Measurements from ENCODE around the gene SAA1. TPM values are rescaled to one million over a fixed set of nuclear protein-coding genes. Genes with fewer than 3 reads are reported as not detected.

The SAA1 gene
- total RNA-seq, 1 experiment from 2014 or later = 0.40 TPM

DNA sequence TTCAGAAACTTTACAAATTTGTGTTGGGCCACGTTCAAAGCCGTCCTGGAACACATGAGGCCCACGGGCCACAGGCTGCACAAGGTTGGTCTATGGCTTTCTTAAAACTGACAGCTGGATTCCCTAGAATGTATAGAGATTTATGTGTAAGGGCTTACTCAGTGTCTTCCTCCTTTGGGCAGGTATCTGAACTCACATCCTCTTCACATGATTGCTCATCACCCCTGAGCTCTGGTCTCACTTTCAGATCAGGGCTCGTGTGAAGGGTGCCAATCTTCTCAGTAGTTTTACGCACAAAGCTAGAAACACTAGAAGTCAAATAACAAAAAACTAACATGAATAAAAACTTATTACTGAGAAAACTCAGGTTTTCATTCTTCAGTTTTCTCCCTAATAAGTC is 28.8 kb downstream of the SAA1 start:
- peak; percentile 62 for DNase-seq (ENCODE audit: low read depth, low spot score)
- in situ Hi-C loops (cut with HindIII; ENCODE audit: low pct_unique_long_range_greater_than_20kb, low sequenced_read_pairs) = no loop called here

DNA sequence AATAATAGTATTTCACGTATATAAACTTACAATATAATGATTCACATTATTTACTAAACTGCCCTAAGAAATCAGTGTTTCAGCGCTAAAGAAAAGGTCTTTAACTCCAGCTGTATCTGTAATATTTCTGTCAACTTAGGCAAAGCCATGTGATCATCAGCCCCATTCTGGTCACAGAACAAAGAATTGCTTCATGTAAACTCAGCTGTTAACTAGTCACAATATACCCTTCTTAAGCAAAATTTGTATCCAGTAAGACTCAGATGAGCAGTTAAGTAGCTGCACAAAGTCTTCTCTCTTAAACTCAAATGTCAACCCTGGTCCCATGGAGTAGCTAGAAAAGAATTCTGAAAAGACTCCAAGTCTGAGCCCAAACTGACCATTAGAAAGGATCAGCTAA is 29.3 kb downstream of the SAA1 start:
- in situ Hi-C loops (cut with HindIII; ENCODE audit: low pct_unique_long_range_greater_than_20kb, low sequenced_read_pairs) = no loop called here
- peak; percentile 95 for DNase-seq (ENCODE audit: low read depth, low spot score)

DNA sequence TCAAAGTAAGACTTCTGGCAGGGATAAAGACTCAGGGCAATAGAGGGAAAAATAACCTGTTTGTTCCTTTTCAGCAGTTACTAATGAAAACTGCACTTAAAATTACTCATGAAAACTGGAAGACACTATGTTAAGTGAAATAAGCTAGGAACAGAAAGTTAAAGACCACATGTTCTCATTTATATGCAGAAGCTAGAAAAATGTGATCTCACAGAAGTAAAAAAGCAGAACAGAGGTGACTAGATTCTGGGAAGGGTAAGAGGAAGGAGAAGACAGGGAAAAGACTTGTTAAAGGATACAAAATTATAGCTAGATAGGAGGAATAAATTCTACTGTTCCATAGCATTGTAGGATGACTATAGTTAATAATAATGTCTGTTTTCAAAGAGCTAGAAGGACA is 33.7 kb downstream of the SAA1 start:
- DNase-seq (ENCODE audit: low read depth, low spot score) = no peak
- in situ Hi-C loops (cut with HindIII; ENCODE audit: low pct_unique_long_range_greater_than_20kb, low sequenced_read_pairs) = no loop called here

DNA sequence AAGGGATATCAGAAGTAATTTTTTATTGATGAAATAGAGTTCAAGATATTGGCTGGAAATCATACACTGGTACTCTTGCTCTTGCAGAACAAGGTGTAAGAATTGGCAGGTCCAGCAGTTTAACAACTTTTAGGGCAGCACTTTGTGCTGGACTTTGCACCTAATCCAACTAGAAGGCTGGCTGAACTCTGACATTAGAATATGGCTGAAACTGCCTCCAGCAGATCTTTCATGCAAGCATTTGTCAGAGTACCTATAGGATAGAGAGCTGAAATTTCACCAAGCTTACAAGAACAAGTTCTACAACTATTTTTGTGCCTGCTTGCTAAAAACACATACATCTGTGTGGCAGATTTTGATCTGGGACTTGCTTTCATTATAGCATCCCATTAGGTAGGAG is 38.7 kb downstream of the SAA1 start:
- in situ Hi-C loops (cut with HindIII; ENCODE audit: low pct_unique_long_range_greater_than_20kb, low sequenced_read_pairs) = no loop called here
- DNase-seq (ENCODE audit: low read depth, low spot score) = no peak

DNA sequence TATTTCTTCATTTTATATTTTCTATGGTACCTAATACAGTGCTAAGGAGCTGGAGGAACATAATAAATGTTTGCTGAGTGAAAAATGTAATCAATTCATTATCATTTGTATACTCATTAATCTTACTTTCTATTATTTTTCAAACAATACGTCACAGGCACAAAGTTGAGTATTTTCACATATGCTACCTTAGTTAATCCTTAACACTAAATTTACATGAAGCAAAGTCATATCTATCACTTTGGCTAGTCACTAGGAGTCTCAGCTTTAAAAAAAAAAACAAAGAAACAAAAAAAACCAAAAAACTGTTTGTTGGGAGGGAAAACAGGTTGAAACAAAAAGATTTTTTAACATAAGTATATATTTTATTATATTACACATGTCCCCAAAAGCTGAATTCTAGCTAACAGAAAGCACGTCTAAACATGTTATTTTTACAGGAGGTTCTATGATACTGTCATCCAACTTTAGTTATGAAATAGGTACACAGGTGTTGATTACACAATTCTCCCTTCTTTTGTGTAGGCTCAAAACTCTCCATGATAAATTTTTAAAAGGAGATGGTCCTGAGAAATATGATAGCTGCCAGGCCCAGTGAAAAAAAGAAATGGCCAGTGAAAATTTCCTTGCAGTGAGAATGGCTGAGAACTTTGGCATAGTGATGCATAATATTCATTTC is 41.5 kb downstream of the SAA1 start:
- no peak for DNase-seq (ENCODE audit: low read depth, low spot score)
- in situ Hi-C loops (cut with HindIII; ENCODE audit: low pct_unique_long_range_greater_than_20kb, low sequenced_read_pairs) = no loop called here

DNA sequence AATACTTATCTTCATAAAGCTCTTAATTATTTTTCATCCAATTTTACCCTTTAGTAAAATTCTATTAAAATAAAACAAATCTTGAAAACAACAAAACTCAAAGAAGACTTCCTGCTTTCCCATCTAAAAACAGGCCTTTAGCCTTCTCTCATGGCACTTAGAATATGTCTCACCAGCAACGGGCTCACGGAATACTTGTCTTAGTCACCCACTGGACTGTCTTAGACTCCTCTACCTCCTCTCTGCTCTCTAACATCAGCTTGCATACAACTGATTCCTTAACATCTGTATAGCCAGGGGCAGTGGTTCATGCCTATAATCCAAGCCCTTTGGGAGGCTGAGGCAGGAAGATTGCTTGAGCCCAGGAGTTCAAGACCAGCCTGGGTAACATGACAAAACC is 42.2 kb downstream of the SAA1 start:
- no peak for DNase-seq (ENCODE audit: low read depth, low spot score)
- in situ Hi-C loops (cut with HindIII; ENCODE audit: low pct_unique_long_range_greater_than_20kb, low sequenced_read_pairs) = no loop called here

DNA sequence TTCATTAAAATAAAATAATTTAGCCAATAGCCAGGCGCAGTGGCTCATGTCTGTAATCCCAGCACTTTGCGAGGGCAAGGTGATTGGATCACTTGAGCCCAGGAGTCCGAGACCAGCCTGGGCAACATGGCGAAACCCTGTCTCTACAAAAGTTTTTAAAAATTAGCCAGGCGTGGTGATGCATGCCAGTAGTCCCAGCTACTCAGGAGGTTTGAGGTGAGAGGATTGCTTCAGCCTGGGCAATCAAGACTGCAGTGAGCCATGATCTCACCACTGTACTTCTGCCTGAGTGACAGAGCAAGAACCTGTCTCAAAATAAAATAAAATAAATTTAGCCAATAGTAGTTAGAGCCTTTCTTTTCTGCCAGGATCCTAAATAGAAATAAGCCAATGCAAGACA is 43.6 kb downstream of the SAA1 start:
- DNase-seq (ENCODE audit: low read depth, low spot score) = no peak
- in situ Hi-C loops (cut with HindIII; ENCODE audit: low pct_unique_long_range_greater_than_20kb, low sequenced_read_pairs) = no loop called here

DNA sequence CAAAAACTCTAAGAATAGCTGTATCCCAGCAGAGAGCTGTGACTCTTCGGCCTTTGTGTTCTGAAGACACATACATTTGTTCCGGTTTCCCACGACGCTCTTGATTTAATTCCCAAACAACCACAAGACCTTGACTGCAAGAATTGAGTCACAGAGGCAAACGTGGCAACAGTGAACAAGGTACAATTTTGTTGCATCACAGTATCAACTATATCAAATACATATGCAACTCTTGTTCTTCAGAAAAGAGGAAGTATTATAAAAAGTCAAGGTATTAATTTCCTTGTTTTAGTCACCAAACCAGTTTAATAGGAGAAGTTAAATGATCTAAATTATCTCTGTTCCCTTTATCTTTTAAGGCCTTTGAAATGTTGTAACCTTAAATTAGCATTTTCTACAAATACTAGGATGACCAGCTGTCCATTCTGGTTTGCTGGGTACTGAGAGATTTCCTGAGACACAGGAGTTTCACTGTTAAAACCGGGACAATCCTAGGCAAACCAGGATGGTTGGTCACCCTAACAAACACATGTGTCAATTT is 44.8 kb downstream of the SAA1 start:
- in situ Hi-C loops (cut with HindIII; ENCODE audit: low pct_unique_long_range_greater_than_20kb, low sequenced_read_pairs) = no loop called here
- DNase-seq (ENCODE audit: low read depth, low spot score) = no peak

DNA sequence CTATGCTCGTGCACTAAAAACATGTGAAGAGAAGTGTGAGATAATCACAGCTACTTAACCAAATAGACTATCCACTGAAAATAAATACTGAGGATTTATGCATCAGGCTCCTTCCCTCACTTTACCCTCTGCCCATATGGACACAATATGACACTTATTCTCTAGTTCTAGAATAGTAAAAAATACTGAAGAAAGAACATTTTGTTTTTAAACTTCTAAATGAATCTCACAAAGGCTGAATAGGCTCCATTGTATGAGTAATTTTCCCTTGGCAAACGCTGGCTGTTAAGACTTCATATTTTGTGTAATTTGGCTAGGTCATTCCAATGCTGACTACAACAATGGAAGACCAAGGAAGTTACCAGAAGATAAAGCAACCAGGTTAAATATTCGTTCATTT is 45.9 kb downstream of the SAA1 start:
- in situ Hi-C loops (cut with HindIII; ENCODE audit: low pct_unique_long_range_greater_than_20kb, low sequenced_read_pairs) = no loop called here
- DNase-seq (ENCODE audit: low read depth, low spot score) = peak; percentile 89

DNA sequence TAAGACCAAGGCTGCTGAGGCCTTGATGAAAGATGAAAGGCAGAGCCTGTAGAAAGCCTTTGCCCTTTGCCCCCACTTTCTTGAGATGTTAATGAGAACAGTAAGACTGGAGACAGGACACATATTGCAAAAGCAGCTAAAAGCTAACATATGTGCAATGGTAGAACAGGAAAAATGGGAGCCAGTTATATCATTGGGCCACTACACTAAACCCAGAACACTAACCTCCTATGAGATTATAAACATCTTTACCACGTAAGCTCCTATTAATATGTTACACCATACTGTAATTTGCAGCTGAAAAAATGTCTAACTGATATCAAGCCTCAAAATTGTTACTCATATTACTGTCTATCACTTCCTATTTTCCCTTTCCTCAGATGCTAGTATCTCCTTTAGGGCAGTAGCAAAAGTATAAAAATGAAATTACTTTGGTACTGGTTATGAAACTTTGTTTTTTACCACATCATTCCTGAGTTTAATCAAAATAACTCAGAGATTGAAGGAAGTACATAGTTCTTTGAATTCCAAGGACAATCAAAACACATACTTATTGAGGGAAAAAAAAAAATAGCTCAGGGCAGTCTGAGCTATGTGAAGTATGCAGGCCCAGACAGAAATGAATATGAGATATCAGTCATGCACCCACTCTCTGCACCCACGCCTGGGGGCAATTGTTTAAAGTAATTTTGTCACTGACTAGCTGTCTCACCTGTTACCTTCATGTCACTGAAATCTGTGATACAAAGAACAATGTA is 46.8 kb downstream of the SAA1 start:
- in situ Hi-C loops (cut with HindIII; ENCODE audit: low pct_unique_long_range_greater_than_20kb, low sequenced_read_pairs) = no loop called here
- DNase-seq (ENCODE audit: low read depth, low spot score) = peak; percentile 74

DNA sequence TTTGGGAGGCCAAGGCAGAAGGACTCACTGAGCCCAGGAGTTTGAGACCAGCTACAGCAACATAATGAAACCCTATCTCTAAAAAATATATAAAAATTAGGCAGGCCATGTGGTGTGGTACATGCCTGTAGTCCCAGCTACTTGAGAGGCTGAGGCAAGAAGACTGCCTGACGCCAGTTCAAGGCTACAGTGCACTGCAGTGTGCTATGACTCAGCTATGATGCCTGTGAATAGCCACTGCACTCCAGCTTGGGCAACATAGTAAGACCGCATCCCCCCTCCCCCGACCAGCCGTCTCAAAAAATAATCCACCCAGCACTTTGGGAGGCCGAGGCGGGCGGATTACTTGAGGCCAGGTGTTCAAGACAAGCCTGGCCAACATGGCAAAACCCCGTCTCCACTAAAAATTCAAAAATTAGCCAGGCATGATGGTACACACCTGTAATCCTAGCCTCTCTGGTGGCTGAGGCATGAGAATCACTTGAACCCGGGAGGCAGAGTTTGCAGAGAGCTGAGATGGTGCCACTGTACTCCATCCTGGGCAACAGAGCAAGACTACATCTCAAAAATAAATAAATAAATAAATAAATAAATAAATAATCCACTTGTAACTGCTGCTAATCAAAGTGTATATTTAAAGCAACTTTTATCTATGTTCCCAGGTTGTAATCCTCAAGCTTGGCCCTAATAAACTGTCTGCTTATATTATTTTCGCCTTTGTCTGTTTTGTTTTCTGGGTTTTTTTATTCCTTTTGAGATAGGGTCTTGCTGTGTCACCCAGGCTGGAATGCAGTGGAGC is 48.1 kb downstream of the SAA1 start:
- in situ Hi-C loops (cut with HindIII; ENCODE audit: low pct_unique_long_range_greater_than_20kb, low sequenced_read_pairs) = no loop called here
- no peak for DNase-seq (ENCODE audit: low read depth, low spot score)

DNA sequence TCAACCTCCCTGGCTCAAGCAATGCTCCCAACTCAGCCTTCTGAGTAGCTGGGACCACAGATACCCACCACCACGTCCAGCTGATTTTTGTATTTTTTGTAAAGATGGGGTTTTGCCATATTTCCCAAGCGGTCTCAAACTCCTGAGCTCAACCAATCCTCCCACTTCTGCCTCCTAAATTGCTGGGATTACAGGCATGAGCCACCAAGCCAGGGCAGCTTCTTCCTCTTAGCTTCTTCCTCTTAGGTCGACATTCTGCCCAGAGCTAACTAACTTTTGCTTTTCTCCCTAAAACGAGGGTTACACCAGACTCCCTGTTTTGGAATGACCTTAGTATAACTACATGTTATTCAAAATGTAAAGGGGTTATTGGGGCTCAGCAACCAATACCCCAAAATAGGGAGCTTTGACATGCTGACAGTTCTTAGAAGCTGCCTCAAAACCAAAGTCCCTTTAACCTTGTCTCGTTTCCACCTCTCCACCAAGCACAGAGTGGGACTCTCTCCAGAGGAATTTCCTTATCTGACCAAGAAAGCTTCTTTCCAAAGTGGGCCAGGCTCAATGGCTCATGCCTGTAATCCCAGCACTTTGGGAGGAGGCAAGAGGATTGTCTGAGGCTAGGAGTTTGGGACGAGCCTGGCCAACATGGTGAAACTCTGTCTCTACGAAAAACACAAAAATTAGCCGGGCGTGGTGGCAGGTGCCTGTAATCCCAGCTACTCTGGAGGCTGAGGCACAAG is 48.9 kb downstream of the SAA1 start:
- in situ Hi-C loops (cut with HindIII; ENCODE audit: low pct_unique_long_range_greater_than_20kb, low sequenced_read_pairs) = no loop called here
- DNase-seq (ENCODE audit: low read depth, low spot score) = no peak

DNA sequence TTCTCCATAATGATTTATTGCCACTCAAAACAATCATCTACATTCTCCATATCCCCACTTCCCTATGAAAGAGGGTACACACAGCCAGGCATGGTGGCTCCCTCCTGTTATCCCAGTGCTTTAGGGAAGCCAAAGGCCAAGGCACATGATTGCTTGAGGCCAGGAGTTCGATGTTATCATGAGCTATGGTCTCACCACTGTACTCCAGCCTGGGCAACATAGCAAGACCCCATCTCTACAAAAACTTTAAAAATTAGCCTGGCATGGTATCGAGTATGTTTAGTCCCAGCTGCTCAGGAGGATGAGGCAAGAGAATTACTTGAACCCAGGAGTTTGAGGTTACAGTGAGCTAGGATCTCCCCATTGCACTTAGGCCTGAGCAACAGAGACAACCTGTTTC is 49.8 kb downstream of the SAA1 start:
- in situ Hi-C loops (cut with HindIII; ENCODE audit: low pct_unique_long_range_greater_than_20kb, low sequenced_read_pairs) = no loop called here
- DNase-seq (ENCODE audit: low read depth, low spot score) = no peak

DNA sequence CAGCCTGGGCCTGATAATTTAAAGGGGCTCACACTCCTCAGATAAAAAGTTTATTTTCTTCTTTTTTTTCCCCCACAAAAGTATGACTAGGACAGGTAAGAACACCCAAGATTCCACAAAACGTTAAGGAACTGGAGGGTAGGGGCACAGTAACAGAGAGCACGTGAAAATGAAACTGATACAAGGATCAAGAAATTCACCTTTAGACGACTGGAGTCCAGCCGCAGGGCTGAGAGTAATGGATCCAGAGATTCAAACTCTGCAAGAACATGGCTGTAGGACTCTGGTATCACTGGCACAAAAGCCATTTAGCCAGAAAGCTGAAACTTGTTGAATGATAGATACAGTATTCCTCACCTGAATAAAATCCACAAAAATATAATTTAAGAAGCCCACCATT is 51.5 kb downstream of the SAA1 start:
- DNase-seq (ENCODE audit: low read depth, low spot score) = no peak
- in situ Hi-C loops (cut with HindIII; ENCODE audit: low pct_unique_long_range_greater_than_20kb, low sequenced_read_pairs) = no loop called here
